ENCODE measurements around the gene ESR2. TPM values are rescaled to one million over a fixed set of nuclear protein-coding genes. Genes with fewer than 3 reads are reported as not detected.

Gene ESR2
- total RNA-seq, 1 donor from 2014 or later: 14.5 TPM

DNA sequence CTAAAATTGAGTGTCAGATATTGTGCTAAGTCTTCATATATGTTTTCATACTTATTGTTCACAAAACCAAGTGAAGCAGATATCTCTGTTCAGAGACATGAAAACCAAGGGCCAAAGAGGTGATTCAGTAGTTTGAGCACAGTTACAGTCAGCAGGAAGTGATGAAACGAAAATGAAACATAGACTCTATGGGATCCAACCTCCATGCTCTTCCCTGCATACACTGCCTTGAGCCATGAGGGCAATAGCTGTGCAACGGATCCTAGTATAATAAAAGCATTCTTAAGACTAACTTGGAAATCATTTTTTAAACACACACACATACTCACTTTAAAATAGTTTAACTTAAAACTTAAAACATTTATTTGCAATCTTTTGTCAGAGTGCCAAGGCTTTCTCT, 27.9 kb downstream of the ESR2 start:
- no peak for DNase-seq (ENCODE audit: low spot score)

DNA sequence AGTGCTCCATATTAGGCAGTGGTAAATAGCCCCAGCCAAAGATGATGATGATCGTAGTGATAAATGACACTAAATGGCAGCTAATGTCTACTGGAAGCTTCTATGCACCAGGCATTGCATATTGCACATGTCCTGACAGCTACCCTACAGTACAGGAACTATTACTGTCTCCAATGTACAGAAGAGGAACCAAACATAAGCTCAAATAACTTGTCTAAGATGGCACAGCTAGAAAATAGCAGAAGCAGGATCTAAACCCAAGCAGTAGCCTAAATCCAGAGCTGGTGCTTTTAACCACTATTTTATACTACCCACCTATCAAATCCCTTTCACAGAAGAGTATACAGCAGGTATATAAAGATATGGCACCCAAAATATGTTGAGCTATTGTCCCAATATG, 28.9 kb downstream of the ESR2 start:
- no peak for DNase-seq (ENCODE audit: low spot score)

DNA sequence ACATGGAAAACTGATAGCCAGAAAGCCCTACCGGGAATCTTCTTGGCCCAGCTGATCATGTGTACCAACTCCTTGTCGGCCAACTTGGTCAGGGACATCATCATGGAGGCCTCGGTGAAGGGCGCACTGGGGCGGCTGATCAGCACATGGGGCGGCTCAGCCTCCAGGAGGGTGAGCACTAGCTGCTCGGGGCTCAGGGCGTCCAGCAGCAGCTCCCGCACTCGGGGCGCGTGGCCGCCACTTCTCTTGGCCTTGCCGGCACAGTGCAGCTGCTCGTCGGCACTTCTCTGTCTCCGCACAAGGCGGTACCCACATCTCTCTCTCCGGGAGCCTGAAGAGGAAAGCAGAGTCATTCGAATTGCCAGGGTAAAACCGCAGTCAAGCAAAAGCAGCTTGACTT, 33.8 kb downstream of the ESR2 start:
- no peak for DNase-seq (ENCODE audit: low spot score)

DNA sequence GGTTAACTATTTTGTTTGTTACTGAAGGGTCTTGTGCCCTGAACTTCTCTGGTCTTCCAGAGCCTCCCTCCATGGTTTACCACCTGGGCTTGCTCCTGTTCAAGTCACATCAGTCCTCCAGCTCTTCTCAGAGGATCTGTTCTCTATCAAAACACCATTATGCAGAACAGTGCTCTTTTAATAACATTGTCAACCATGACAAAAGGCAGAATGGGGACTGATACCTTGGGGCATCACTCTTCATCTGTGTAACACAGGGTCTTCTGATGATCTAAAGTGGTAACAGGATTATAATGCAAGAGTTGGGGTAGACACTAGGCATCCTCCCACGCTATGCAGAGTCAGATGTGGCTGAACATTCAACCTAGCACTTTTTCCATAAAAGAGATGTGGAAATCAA, 38.4 kb downstream of the ESR2 start:
- no peak for DNase-seq (ENCODE audit: low spot score)

DNA sequence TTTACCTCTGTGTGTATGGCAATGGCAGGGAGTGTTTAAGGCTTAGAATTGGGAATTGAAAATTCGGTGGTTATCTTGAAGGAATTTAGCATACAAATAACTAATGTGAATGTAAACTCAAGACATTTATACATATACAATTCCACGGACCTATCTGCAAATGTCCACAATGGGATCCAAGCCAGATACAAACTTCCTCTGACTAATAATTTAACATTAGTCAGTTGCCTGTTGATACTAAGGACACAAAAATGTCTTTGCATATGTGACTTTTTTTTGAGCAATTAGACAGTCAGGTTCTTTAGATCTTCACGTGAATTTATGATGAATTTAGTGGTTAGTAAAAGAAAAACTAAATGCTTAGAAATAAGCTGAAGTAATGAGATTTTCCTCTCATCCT, 40.5 kb downstream of the ESR2 start:
- no peak for DNase-seq (ENCODE audit: low spot score)

DNA sequence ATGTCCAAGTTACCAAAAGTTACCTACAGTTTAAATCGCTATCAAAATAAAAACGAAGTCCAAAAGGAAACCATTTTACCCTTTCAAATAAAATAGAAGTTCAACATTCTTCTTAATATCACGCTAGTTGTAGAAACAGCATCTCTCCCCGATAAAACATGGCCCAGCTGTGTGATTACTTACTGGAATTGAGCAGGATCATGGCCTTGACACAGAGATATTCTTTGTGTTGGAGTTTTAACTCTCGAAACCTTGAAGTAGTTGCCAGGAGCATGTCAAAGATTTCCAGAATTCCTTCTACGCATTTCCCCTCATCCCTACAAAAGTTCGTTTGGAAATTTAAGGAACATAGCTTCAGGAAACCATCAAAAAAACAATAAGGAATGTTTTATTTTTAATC, 44.8 kb downstream of the ESR2 start:
- DNase-seq (ENCODE audit: low spot score): no peak

DNA sequence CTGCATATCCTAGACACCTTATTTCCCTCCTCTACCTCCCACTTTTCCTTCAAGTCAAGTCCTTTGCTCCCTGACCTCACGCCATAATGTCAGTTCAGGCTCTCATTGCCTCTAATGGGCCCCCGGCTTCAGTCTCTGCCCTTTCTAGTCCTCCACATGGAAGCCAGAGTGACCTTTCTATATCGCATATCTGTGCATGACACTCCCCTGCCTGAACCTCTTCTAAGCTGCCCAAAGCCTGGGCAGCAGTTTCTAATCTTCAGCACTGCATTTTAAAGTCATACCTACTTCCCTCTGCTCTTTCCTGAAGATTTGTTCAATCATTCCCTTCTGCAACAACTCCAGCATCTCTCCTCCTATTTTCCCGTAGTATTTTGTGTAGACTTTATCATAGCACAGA, 45.5 kb downstream of the ESR2 start:
- no peak for DNase-seq (ENCODE audit: low spot score)

DNA sequence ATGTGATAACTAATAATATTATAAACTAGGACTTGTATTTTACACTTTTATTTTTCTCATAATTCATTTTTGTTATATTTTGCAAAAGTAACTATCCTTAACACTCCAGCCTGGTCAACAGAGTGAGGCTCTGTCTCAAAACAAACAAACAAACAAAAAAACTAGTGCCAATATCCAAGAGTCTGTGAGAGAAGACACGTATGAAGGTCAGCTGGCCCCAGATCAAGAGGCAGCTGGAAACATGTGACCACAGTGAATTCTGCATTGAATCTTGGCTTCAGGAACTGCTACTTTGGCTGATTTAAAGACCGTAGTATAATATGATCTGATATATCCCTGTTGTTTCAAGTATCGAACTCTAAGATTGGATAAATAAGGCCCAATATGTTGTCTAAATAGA, 47.0 kb downstream of the ESR2 start:
- DNase-seq (ENCODE audit: low spot score): no peak

DNA sequence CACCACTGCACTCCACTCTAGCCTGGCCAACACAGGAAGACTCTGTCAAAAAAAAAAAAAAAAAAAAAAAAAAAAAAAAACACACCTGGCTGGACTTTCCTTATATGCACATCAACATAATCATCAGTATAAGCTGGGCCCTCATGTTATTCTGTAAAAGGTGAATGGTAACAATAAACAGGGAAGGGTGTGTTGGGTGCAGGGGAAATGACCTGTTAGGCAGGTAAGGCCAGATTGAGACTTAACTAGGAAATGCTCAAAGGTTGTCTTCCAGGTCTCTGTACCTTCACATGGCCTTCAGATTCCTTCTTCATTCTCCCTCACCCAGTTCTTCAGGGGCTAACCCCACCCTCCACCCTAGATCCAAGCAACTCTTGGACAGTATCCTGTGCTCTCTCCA, 47.5 kb downstream of the ESR2 start:
- no peak for DNase-seq (ENCODE audit: low spot score)

DNA sequence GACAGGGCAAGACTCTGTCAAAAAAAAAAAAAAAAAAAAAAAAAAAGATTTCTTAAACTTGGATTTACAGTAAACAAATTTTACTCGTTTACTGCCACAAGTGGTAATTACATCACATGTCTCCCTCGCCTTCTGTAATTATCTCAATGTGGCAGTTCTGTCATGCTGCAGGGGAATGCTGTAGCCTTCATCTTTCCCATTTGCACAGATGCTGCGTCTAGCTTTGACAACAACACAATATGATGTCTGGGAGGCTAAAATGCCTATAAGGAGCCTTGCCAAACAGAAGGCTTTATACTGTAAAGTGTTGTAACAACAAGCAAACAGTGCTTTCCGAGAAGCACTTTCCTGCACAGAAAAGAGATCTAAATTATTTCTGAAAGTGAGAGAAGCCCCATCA, 48.7 kb downstream of the ESR2 start:
- DNase-seq (ENCODE audit: low spot score): no peak

DNA sequence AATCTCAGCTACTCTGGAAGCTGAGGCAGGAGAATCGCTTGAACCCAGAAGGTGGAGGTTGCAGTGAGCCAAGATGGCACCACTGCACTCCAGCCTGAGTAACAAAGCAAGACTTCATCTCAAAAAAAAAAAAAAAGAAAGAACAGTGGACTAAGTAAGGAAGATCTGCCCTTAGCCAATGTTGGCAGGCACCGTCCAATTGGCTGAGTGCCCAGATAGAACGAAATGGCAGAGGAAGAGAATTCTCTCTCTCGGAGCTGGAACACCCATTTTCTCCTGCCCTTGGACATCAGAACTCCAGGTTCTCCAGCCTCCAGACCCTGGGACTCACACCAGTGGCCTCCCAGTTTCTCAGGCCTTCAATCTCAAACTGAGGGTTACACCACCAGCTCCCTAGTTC, 49.9 kb downstream of the ESR2 start:
- no peak for DNase-seq (ENCODE audit: low spot score)

DNA sequence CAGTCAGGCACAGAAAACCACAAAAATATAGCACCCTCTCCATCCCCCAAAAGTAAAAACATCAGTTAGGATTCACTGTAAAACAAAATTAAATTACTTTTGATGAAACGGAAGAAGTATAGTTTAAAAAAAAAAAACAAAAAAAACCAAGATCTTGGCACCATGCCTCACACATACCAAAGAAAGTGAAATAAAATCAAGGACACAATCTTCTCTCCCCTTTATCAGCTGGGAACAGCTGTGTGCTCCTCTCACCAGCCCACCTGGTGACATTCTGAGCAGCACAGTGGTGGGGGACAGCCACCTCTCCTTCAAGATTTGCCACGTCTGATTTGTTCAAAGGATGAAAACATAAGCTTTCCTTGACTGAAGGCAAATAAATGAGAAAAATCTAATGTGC, 55.5 kb downstream of the ESR2 start:
- DNase-seq (ENCODE audit: low spot score): no peak

DNA sequence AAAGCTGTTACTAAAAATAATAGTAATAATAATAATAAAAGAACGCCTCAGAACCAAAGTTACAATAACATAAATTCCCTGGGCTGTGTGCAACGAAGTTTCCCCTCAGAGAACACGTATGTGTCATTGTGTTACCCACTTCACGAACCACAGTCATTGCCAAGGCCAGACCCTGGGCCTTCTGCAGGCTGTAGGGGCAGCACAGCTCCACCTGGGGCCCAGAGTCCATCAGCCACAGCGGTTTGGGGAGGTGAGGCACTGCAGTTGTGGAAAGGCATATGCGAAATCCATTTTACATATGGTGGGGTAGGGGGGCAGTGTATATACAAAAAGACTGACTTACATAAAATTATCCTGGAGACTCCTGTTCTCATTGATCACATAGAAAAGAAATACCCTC, 56.1 kb downstream of the ESR2 start:
- peak; percentile 25 for DNase-seq (ENCODE audit: low spot score)

DNA sequence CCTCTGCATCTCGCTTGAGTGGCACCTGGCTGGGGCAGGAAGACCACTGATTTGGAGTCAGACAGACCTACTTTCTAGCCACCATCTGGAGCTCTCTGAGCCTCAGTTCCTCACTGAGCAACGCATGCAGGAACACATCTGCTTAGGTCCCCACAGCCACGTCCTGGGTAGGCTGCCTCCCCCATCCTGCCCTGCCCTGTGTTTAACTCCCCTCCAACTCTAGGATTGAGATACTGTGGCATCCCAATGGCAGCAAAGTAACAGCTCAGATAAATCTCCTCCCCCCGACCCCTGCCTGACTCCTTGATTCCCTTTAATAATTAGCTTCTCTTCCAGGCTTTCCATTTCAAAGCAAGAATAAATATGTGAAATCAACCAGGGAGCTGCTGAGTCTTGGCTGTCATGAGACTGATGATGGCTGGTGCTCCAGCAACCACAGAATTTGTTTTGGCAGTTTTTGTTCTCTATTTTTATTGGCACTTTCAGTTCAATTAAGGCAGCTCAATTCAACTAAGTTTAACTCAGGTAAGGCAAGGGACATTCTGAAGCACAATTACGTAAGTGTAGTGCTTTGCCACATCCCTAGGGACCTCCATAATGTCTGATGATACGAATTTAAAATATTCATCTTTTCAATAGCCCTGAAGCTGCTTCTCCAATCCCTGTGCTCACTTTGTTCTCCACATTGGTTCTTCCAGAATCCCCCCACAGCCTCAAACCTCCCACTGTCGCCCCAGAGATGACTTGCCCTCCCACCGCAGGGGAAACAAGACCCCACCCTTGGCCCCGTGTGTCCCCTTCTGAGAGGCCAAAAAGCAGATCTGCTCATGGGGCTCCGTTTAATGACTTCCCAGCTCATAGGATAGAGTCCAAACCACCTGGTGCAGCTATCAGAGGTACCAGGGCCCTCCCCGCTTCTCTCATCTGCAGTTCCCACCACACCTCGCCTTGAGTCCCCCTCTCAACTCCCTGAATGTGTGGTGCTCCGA, 58.2 kb downstream of the ESR2 start:
- peak; percentile 30 for DNase-seq (ENCODE audit: low spot score)

DNA sequence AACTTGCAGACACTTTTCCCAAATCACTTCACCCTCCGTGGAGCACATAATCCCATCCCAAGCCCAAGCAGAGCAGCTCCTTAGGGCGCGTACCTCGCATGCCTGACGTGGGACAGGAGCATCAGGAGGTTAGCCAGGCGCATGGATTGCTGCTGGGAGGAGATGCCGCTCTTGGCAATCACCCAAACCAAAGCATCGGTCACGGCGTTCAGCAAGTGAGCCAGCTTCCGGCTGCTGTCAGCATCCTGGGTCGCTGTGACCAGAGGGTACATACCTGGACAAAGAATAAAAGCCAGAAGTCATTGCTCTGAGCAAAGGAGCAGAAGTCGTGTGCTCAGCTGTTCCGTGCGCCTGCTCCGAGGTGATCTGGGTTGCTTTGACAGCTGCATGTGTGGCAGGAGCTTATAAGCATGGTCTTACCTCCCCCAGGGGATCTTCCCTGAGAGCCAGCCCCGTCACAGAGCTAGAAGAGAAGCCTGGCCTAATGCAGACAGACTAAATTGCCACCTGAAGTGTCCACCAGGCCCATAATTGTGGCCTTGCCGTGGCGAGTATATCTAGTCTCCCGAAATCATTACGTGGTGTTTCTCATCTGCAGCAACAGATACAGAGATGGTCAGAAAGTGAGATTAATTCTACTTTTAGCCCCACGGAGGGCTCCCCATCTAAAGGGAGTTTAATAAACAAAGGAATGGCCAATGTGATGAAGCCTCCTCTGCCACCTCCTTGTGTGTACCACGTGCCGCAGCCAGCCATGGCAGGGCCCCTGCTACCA, 59.1 kb downstream of the ESR2 start:
- peak; percentile 45 for DNase-seq (ENCODE audit: low spot score)

DNA sequence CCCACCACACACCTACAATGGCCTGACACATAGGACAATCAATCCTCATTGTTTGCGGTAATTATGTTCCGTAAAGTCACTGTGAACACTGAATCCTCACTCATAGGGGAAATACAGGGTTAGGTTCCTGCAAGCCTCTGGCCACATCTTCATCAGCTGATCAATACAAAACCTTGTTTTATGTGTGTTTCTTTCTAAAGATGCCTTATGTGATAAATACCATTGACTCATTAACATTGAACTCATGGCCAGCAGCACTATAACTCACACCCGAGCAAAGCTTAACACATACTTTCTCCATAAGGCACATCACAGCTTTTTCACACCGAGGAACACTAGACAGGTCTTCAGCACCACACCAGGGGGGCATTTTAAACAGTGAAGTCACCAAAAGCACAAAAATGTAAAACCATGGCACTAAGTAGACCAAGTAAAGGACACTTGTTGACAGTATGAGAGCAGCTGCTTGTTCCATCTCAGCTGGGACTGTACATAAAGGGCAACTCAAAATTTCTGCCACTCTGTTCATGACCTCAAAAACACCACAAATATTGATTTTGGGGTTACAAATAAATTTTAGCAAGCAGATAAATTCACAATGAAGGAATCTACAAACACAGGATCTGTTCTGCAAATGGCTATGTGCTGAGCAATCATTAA, 60.5 kb downstream of the ESR2 start:
- no peak for DNase-seq (ENCODE audit: low spot score)

DNA sequence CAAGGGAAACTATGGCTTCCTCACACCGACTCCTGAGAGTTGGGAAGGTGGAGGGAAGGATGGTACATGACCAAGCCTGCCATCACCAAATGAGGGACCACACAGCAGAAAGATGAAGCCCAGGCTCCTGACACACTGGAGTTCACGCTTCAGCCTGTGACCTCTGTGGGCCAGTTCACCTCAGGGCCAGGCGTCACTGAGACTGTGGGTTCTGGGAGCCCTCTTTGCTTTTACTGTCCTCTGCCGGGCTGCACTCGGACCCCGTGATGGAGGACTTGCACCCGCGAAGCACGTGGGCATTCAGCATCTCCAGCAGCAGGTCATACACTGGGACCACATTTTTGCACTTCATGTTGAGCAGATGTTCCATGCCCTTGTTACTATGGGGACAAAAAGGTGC, 61.2 kb downstream of the ESR2 start:
- peak; percentile 38 for DNase-seq (ENCODE audit: low spot score)

DNA sequence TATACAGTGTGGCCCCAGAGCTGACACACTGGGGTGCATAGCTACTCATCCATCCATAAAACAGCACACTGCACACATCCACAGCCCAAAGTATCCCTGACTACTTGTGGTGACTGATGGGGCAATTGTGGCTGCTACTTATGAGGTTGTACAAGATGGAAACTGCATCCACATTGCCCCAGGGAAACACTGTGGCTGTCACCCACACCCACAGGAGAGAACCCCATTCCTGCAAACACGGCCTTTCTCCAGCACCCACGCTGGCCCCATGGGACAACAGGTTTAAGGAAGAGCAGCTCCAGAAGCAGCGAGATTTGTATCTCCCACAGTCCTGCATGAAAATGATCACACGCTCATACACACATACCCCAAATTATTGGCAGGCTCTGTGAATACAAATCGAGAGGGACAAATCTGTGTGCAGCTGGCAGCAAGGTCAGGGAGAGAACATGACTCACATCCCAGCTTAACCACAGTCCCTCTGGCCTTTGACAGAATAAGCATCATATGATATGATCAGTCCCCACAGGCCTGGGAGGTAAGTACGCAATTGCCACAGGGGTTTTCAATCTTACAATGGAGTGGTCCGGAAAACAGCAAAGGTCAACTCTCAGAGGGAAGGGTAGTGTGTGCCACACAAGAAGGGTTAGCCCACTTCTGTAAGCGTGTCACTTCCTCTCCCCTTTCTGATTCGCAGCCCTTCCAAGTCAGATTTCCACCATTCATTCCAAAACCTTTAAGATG, 61.9 kb downstream of the ESR2 start:
- DNase-seq (ENCODE audit: low spot score): peak; percentile 41

DNA sequence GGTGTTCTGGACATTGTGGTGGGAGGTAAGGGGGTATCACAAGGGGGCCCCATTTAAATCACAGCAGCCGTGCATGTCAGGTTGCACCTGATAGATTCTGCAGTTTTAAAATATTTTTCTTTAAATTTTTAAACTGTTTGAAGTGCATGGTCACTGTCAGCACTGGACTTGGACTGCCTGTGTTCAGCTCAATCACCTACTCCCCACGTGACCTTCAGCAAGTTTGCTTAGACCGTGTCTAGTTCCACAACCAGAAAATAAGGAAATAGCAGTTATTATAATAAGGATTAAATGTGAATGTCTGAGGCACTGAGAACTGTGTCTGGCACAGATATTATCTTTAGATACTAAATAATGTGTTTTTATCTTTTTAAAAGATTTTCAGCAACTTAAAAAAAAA, 64.7 kb downstream of the ESR2 start:
- no peak for DNase-seq (ENCODE audit: low spot score)

DNA sequence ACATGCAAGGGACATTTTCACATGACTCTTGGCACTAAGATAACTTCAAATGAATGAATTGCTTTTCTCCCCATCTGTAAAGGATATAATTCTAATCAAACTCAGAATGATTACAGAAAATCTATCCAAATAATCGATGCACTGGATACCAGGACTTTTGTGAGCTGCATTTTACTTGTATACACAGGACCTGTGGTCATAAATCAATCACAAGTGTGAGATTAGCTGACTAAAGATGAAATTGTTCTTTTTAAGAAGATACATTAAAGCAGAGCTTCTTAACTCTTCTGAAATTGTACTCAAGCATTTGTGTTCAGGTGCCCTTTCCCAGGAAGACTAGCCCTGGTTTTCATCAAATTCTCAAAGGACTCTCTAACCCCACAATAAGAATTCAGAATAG, 66.3 kb downstream of the ESR2 start:
- no peak for DNase-seq (ENCODE audit: low spot score)

DNA sequence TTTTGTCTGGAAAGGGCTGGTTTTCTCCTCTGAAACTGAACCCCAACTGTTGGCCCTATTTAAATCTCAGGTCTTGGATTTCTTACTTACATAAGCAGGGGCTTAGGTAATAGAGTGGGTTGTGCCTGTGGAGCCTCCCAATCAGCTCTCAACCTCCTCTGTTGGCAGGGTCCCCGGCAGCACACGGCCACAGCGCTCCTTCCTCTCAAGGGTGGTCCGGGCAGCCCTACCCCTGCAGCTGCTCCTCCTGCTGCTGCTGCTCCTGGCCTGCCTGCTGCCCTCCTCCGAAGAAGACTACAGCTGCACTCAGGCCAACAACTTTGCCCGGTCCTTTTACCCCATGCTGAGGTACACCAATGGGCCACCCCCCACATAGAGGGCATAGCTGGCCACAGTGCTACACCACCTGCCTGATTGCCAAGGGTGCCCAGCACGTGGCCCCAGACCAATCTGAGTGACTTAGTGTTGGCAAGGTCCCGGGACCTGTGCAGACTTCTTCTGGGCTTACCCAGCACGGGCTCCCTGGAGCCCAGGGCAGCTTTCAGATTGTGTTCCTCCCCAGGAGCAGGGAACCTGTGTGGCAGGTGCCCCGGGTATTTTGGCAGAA, 68.9 kb downstream of the ESR2 start:
- no peak for DNase-seq (ENCODE audit: low spot score)

Measured in ureter (tissue), 1 donor.